GM21723 (cell line): Measurements from ENCODE around the gene CD99.
"Not testable (repeated sequence)": the region's sequence is repeated elsewhere in the genome, so short reads cannot be mapped to it uniquely, and the experiment has no call there.

Experiments used
- ATAC-seq: cut with Tn5 transposase; IDR thresholded peaks from one replicate; pipeline ENCODE4 v1.9.1; 2021; ENCODE audit warnings: mild to moderate bottlenecking, moderate library complexity; ENCODE audit not compliant: unreplicated experiment

The CD99 gene

DNA sequence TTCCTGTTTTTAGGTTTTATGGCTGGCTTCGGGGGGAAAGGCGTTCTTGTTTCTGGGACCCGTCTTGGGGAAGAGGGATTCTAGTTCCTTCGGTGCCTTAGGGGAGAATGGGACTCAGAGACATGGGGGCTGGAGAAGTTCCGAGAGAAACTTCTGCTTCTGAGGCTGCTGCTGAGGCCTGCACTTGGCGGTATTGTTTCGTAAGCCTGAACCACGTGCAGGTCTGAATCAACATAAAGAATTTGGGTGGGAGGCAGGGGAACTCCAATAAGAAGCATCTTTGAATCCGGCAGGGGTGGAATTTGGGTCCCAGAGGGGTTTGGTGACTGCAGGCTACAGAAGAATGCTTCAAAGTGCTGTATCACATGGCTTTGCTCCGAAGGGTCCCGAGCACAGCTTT, 75.8 kb downstream of the CD99 start:
- ATAC-seq: no peak

DNA sequence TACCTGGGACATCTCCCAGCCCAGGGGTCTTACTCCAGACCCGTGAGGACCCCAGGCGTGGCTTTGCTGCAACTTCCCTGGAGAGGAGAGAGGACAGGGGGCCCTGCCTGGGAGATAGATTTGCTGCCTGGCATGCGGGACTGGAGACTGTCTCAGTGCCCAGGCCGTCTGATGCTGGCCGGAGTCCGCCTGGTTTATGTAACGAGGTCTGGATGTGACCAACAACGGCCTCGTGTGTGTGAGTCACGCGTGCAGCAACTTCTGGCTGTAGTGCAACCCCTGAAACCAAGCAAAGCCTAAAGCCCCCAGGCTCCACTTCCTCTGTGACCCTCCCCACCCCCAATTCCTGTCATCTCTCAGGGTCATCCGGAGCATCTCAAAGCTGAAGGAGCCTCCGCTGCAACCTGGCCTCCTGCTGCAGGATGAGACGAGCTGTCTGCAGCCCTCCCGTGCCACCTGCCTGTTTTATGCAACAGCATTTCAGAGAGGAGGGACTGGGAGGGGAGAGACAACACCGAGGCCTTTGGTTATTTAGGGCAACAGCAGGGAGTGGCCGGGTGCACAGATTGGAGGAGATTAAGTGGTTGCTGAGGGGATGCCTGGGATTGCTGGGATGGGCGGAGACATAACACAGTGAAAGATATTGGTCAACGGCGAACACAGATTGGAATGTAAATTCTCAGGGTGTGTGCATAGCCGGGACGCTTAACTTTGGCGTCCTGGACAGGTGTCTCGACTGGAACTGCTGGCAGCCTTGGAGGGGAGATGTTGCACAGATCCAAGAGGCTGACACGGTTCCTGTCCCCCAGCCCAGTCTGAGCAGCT, 76.7 kb downstream of the CD99 start:
- ATAC-seq: no peak

DNA sequence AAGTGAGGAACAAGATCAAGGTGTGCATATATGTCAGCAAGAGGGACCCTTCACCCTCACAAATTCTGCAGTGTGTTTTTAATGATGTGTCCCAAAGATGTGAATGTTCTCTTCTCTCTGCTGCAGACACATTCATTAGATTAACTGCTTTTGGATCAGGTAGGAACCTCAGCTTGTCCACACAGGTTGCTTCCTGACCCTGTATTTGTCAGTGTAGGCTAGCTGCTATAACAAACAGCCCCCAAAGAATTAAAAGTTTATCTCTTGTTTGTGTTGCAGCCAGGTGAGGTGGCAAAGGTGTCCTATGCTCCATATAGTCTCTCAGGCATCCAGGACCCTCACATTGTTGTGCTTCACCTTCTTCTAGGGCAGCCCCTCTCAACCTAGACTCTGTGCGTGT, 78.5 kb downstream of the CD99 start:
- no peak for ATAC-seq

- ATAC-seq: not testable (repeated sequence)
These were observed 82.3 kb downstream of the CD99 start for GRCh38 chrX:2773166-2774055.

GRCh38 chrX:2774057-2774456, 83.0 kb downstream of the CD99 start:
- no peak for ATAC-seq

DNA sequence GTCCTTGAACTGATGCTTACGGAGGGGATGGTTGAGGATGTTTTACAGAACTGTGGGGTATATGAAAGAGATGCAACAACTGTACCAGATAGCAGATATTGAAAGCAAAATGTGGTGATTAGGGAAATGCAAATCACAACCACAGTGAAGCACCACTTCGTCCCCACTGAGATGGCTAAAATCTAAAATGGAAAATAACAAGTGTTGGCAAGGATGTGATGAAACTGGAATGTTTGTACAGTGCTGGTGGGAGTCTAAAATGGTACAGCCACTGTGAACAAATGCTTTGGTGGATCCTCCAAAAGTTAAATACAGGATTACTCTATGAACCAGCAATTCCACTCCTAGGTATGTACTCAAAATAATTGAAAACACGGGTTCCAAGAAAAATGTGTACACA, 83.7 kb downstream of the CD99 start:
- no peak for ATAC-seq

DNA sequence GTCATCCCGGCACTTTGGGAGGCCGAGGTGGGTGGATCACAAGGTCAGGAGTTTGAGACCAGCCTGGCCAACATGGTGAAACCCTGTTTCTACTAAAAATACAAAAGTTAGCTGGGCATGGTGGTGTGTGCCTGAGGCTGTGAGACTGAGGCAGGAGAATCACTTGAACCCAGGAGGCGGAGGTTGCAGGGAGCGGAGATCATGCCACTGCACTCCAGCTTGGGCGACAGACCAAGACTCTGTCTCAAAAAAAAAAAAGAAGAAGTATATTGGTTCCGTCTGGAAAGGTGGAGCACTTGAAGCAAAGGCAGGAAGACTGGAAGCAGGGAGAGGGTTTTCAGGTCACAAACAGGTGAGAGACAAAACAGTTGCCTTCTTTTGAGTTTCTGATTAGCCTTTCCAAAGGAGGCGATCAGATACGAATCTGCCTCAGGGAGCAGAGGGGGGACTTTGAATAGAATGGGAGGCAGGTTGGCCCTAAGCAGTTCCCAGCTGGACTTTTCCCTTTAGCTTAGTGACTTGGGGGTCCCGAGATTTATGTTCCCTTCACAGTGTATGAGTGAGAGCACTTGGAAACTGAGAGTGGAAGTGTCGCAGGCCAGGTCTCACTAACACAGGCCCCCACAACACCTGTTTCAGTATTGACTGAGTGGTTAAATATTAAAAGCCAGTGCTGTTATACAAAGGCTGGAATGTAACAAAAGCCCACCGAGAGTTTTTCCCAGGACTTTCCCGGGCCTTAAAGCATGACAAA, 89.6 kb downstream of the CD99 start:
- ATAC-seq: not testable (repeated sequence)

DNA sequence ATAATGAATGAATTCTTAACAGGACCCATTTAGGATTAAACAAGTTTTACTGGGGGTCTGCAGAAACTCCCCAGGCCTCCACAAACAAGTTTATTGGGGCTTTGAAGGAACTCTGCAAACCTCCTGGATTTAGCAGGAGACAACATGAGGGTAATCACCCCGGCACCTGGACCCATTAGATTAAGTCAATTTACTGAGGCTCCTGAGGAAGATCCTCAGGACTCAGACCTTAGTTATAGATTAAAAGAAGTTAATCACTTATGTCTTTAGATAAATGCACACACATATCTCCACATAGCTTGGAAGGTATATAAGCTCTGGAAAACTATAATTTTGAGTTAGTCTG, 90.1 kb downstream of the CD99 start:
- no peak for ATAC-seq

DNA sequence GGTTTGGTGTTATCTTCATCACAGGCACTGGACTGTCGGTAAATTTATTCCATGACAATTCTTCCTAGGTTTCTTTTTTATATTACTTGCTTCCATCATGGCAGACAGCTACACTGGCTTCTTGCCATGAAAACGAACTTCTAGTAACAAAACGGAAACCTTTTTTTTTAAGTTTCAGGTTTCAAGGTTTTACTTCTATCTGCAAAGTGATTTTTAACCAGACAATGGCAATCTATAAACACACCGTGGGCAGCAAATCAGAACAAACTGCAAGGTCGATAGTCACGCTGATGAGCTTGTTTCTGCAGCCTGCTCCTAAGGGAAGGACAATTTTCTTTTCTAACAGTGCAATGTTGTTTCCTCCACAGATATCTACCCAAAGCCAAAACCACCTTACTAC, 90.6 kb downstream of the CD99 start:
- ATAC-seq: no peak

DNA sequence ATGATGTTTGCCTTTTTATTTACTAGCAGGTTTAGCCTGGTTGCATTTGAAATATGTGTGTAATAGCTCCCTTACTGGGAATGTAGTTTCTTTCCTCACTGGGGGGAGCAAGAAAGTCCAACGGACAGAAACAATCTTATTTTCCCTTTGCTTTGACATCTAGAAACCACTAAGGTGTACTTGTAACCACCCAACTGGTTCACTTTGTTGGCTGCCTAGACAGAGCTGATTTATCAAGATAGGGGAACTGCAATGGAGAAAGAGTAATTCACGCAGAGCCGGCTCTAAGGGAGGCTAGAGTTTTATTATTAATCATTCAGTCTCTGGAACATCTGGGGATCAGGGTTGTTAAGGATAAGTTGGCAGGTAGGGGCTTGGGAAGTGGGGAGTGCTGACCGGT, 91.1 kb downstream of the CD99 start:
- ATAC-seq: no peak

- ATAC-seq: no peak
These were observed 91.7 kb downstream of the CD99 start for GRCh38 chrX:2782778-2783177.

DNA sequence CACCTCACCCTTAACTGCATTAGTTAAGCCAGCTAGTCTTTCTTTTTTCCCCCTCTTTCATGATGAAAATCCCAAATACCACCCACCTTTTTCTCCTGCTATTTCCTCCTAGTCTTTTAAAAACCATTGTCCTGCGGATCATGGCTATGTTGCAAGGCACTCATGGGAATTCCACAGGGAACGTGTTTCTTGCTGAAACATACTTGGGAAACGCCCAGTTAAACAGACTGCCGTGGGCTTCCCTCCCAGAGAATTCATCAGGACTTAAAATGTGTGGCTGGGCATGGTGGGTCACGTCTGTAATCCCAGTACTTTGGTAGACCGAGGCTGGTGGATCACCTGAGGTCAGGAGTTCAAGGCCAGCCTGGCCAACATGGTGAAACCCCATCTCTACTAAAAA, 92.9 kb downstream of the CD99 start:
- no peak for ATAC-seq

DNA sequence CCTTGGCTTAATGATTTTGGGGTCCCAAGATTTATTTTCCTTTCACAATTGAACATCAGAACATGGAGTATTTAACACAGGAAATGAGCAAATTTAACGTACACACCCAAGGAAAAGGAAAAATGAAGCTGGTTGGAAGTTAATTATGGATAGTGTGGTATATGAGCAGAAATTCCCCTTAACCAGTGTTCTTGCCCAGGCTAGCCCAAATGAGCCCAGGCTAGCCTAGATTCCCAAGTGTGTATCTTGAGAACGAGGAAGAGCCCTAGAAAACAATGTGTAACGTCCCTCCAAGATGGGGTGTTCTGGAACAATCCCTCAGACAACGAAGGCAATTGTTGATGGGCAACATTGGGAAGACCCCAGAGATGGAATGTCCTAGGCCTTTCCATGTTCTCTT, 94.4 kb downstream of the CD99 start:
- ATAC-seq: no peak

DNA sequence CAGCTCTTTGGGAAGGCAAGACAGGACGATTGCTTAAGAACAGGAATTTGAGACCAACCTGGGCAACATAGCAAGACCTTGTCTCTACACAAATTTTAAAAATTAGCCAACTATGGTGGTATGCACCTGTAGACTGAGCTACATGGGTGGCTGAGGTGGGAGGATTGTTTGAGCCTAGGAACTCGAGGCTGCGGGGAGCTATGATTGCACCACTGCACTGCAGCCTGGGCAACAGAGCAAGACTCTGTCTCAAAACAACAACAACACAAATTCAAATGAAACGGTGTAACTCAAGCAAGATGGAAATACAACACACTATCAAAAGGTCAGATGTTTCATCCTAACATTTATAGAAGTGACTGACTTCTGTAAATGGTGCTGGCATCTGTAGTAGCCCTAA, 97.9 kb downstream of the CD99 start:
- no peak for ATAC-seq

GRCh38 chrX:2789569-2789968, 98.5 kb downstream of the CD99 start:
- ATAC-seq: no peak
